Body of pancreas (tissue), 4 donors: Measurements from ENCODE around the gene VWA8. TPM values are rescaled to one million over a fixed set of nuclear protein-coding genes. Genes with fewer than 3 reads are reported as not detected.

ENCODE experiments used
- ATAC-seq: fragments of 150-250 bp; one replicate; pipeline ENCODE4 v1.9.1; 2016
- DNase-seq, 4 donors: peaks; one replicate each; pipeline ENCODE4 v3.0.0-alpha.2; 2019
- H3K27ac ChIP-seq, 4 donors: fragments of 200-600 bp; sonication (generic); 1 replicate in 3 of 4; 2 replicates in 1 of 4; pipeline versions ENCODE4 v1.5.1 to v1.6.1; 2016 to 2019; ENCODE audit warnings: mild to moderate bottlenecking in 1 of 4, mixed read lengths in 1 of 4, moderate library complexity in 1 of 4
- H3K27me3 ChIP-seq, 2 donors: fragments of 200-600 bp; sonication (generic); one replicate each; pipeline ENCODE4 v1.6.0; 2016; ENCODE audit warnings: mild to moderate bottlenecking in 1 of 2
- H3K36me3 ChIP-seq, 2 donors: fragments of 200-600 bp; sonication (generic); replicated peaks in 1 of 2; 2 replicates each; pipeline ENCODE4 v1.5.1; 2016; ENCODE audit warnings: low read depth in 2 of 2; ENCODE audit not compliant: insufficient read depth in 1 of 2
- H3K4me1 ChIP-seq: fragments of 200-600 bp; sonication (generic); one replicate; pipeline ENCODE4 v1.6.0; 2016
- H3K4me3 ChIP-seq, 2 donors: fragments of 200-600 bp; sonication (generic); 1 replicate in 1 of 2; 2 replicates in 1 of 2; pipeline ENCODE4 v1.5.1; 2016 to 2019
- H3K9me3 ChIP-seq, 3 donors: fragments of 200-600 bp; sonication (generic); 1 replicate in 2 of 3; 2 replicates in 1 of 3; pipeline ENCODE4 v1.5.1; 2016
- POLR2A ChIP-seq, 3 donors: fragments of 450-650 bp; IDR thresholded peaks; one replicate each; pipeline ENCODE4 v1.6.1; 2016; ENCODE audit warnings: antibody characterized with exemption in 3 of 3, mild to moderate bottlenecking in 2 of 3
- WGBS, 2 donors: methylation state at CpG; one replicate each; pipeline ENCODE4 v1.1.5; 2017; 5-methylcytosine and 5-hydroxymethylcytosine counted together
- intact Hi-C: fragments of 100-400 bp; cut with DNase I; formaldehyde crosslinking; loops from one replicate; pipeline ENCODE4 v1.15.1; 2023
- total RNA-seq, 2 donors: library from RNA; depleted of rRNA; stranded (reverse); fragments of >200 nt; gene quantifications; one replicate each; pipeline ENCODE4 v1.1.0, GENCODE V29; 2016
- TF ChIP-seq, protein P1 (sequence below), 7 experiments: fragments of 450-650 bp in 4 of 7; fragments of 200-600 bp in 3 of 7; sonication (generic) in 3 of 7; IDR thresholded peaks; one replicate each; pipeline ENCODE4 v1.5.1; 2016 to 2019; ENCODE audit warnings: antibody characterized with exemption in 7 of 7

The VWA8 gene
- total RNA-seq, 2 donors from 2014 or later, result 15.8 to 29.3 TPM

- no peak for ATAC-seq
- Histone ChIP-seq H3K4me3 (no peak overlapping the region), H3K27me3 (no peaks in the 10 kb centered on the region), H3K27ac (no peak overlapping the region), H3K36me3 (no peaks in the 10 kb centered on the region), H3K9me3 (no peaks in the 10 kb centered on the region), H3K4me1 (no peaks in the 10 kb centered on the region)
- TF ChIP-seq, protein P1, sequence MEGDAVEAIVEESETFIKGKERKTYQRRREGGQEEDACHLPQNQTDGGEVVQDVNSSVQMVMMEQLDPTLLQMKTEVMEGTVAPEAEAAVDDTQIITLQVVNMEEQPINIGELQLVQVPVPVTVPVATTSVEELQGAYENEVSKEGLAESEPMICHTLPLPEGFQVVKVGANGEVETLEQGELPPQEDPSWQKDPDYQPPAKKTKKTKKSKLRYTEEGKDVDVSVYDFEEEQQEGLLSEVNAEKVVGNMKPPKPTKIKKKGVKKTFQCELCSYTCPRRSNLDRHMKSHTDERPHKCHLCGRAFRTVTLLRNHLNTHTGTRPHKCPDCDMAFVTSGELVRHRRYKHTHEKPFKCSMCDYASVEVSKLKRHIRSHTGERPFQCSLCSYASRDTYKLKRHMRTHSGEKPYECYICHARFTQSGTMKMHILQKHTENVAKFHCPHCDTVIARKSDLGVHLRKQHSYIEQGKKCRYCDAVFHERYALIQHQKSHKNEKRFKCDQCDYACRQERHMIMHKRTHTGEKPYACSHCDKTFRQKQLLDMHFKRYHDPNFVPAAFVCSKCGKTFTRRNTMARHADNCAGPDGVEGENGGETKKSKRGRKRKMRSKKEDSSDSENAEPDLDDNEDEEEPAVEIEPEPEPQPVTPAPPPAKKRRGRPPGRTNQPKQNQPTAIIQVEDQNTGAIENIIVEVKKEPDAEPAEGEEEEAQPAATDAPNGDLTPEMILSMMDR (IDR thresholded peaks at IDR 0.05), result no peak
- TF ChIP-seq POLR2A (IDR thresholded peaks at IDR 0.05), result no peak
- intact Hi-C loops, result loop anchor here (10.0 kb wide), 1 partner anchor 429 kb away; no protein-coding TSS in a partner anchor
- 84 to 94% methylated on average over 3 of the region's 3 CpGs for WGBS, 2 donors
- DNase-seq, result no peak
Observed at GRCh38 chr13:41675306-41675705, 285.6 kb downstream of the VWA8 start.

DNA sequence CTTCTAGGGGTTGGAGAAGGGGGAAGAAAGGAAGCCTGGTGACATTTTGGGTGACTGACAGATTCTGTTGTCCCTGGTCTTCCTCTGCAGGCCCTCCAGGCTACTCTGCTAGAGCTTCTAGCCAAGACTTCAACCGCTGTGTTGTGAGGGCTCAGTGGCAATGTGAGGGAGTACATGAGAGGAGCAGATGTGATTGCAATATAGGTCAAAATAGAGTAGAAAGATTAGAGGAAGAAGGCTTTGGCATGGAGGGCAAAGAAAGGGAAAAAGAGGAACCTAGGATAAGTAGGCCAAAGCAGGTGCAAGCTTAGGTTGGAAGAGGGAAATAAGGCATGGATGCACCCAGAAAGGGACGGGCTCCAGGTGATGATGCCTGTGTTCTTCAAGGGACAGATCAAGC is 286.7 kb downstream of the VWA8 start:
- DNase-seq (no peak), ATAC-seq (no peak)
- no peak for TF ChIP-seq POLR2A (IDR thresholded peaks at IDR 0.05)
- TF ChIP-seq, protein P1 (IDR thresholded peaks at IDR 0.05), result no peak
- H3K4me3 ChIP-seq, result no peak overlapping the region
- no peak overlapping the region for H3K27ac ChIP-seq
- intact Hi-C loops, result loop anchor here (10.0 kb wide), 1 partner anchor 431 kb away; no protein-coding TSS in a partner anchor
- H3K36me3 ChIP-seq, result no peaks in the 10 kb centered on the region
- H3K27me3 ChIP-seq, result no peaks in the 10 kb centered on the region
- 36 to 48% methylated on average over 2 of the region's 2 CpGs for WGBS, 2 donors
- no peaks in the 10 kb centered on the region for H3K9me3 ChIP-seq
- H3K4me1 ChIP-seq, result peaks cover 4% of the 10 kb centered on the region

GRCh38 chr13:41673640-41674039 is 287.3 kb downstream of the VWA8 start:
- ATAC-seq (no peak), DNase-seq (no peak)
- no peak overlapping the region for H3K27ac ChIP-seq
- peaks cover 4% of the 10 kb centered on the region for H3K4me1 ChIP-seq
- 64 to 68% methylated on average over 2 of the region's 2 CpGs for WGBS, 2 donors
- H3K4me3 ChIP-seq, result no peak overlapping the region
- H3K9me3 ChIP-seq, result no peaks in the 10 kb centered on the region
- H3K36me3 ChIP-seq, result no peaks in the 10 kb centered on the region
- intact Hi-C loops, result loop anchor here (10.0 kb wide), 1 partner anchor 431 kb away; no protein-coding TSS in a partner anchor
- H3K27me3 ChIP-seq, result no peaks in the 10 kb centered on the region
- TF ChIP-seq, protein P1 (IDR thresholded peaks at IDR 0.05), result no peak
- TF ChIP-seq POLR2A (IDR thresholded peaks at IDR 0.05), result no peak

DNA sequence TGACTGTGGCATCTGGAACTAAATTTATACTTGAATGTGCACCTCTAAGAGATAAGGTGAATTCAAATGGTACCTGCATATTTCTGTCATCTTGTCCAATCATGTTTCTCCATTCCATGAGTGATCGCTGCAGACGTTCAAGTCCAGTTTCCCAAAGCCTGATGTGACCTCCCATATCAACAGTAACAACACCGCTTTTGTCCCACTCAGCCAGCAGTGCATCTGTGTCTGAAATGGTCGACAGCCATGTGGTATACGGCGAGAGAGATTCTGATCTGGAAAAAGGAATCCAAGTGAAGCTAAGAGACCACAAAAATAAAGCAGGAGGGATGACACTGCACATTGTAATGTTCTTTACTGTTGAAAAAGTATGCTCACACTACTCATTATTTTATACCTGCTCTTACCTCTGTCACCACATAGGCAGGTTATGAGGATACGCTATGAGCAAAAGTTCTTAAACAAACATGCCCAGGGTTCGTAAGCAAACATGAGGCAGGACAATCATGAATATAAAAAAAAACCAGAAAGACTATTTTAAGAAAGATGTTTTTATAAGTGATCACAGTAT is 290.0 kb downstream of the VWA8 start:
- intact Hi-C loops, result loop anchor here (10.0 kb wide), 1 partner anchor 434 kb away; no protein-coding TSS in a partner anchor
- Histone ChIP-seq H3K4me3 (no peak overlapping the region), H3K36me3 (no peaks in the 10 kb centered on the region), H3K9me3 (no peaks in the 10 kb centered on the region), H3K27ac (no peak overlapping the region), H3K27me3 (no peaks in the 10 kb centered on the region), H3K4me1 (peaks cover 8% of the 10 kb centered on the region)
- 72 to 82% methylated on average over 8 of the region's 8 CpGs for WGBS, 2 donors
- ATAC-seq (no peak), DNase-seq (no peak)
- no peak for TF ChIP-seq POLR2A (IDR thresholded peaks at IDR 0.05)
- TF ChIP-seq, protein P1 (IDR thresholded peaks at IDR 0.05), result no peak
